HCT116 (cell line): ENCODE data around the gene CDCA3. TPM values are rescaled to one million over a fixed set of nuclear protein-coding genes. Genes with fewer than 3 reads are reported as not detected.

Experiments
- ATAC-seq: fragments of 200-7000 bp; cut with Tn5 transposase; 2 replicates; pipeline ENCODE4 v1.9.1; 2020; ENCODE audit warnings: mild to moderate bottlenecking, moderate library complexity
- BruUV-seq: library from RNA; stranded (reverse); fragments of 400-500 nt; replicated peaks from 2 replicates; lab custom pipeline; 2021; lab: Mats Ljungman, UMichigan
- CTCF ChIA-PET: fragments of 300-600 bp; sonication (Branson Sonifier 250); formaldehyde crosslinking; loops from one replicate; lab custom pipeline; 2021; ENCODE audit warnings: antibody characterized with exemption; lab: Charles Lee
- POLR2A ChIA-PET: fragments of 300-600, 350-600 bp; sonication (Branson Sonifier 250); formaldehyde crosslinking; loops from one replicate; lab custom pipeline; 2021; ENCODE audit warnings: antibody characterized with exemption; lab: Charles Lee
- RAD21 ChIA-PET, 2 experiments: fragments of 300-600 bp; sonication (Branson Sonifier 250); formaldehyde crosslinking; loops; one replicate each; lab custom pipeline; 2023; ENCODE audit warnings: low total read pairs in 2 of 2; ENCODE audit not compliant: uncharacterized antibody in 2 of 2, unreplicated experiment in 2 of 2, low non-redundant PET in 1 of 2; lab: Charles Lee
- DNase-seq: peaks from one replicate; pipeline ENCODE4 v3.0.0-alpha.2; 2010; ENCODE audit warnings: low read depth, low spot score
- H2AFZ ChIP-seq: fragments of 200-600 bp; shearing (Covaris generic), sonication (generic); 2 replicates; pipeline ENCODE4 v1.6.1; 2017; ENCODE audit warnings: low read depth, mixed run types, mixed read lengths, antibody characterized with exemption, low read length; ENCODE audit not compliant: poor library complexity, severe bottlenecking
- H3K27ac ChIP-seq: 2 replicates; pipeline ENCODE4 v1.5.1; 2012; ENCODE audit warnings: low read depth, low read length
- H3K27me3 ChIP-seq: fragments of 200-600 bp; sonication (generic); 2 replicates; pipeline ENCODE4 v1.6.1; 2016; ENCODE audit warnings: mixed run types, low read length, mixed read lengths; ENCODE audit not compliant: insufficient read depth
- H3K36me3 ChIP-seq, 2 experiments: fragments of 200-500 bp in 1 of 2; fragments of 200-600 bp in 1 of 2; sonication (Bioruptor generic) in 1 of 2; sonication (generic) in 1 of 2; 2 replicates each; pipeline versions ENCODE4 v1.5.1 to v1.6.1; 2014 to 2016; ENCODE audit warnings: low read length in 2 of 2, inconsistent platforms in 1 of 2, mixed read lengths in 1 of 2, mixed run types in 1 of 2; ENCODE audit not compliant: insufficient read depth in 2 of 2, control insufficient read depth in 1 of 2
- H3K4me1 ChIP-seq, 2 experiments: fragments of 200-600 bp in 1 of 2; sonication (generic) in 1 of 2; 2 replicates each; pipeline versions ENCODE4 v1.5.1 to v1.6.1; 2012 to 2017; ENCODE audit warnings: low read length in 2 of 2, inconsistent platforms in 1 of 2, mild to moderate bottlenecking in 1 of 2, mixed read lengths in 1 of 2, mixed run types in 1 of 2, moderate library complexity in 1 of 2; ENCODE audit not compliant: insufficient read depth in 2 of 2, control insufficient read depth in 1 of 2
- H3K4me2 ChIP-seq: fragments of 200-600 bp; sonication (generic); 2 replicates; pipeline ENCODE4 v1.6.1; 2017; ENCODE audit warnings: mixed run types, low read length, mixed read lengths
- H3K4me3 ChIP-seq, 2 experiments: fragments of 200-600 bp in 1 of 2; sonication (generic) in 1 of 2; replicated peaks in 1 of 2; 2 replicates each; pipeline ENCODE4 v1.5.1; 2011 to 2016; ENCODE audit warnings: low read length in 2 of 2, control low read depth in 1 of 2, low read depth in 1 of 2, mild to moderate bottlenecking in 1 of 2, mixed read lengths in 1 of 2, mixed run types in 1 of 2
- H3K79me2 ChIP-seq: fragments of 200-600 bp; sonication (generic); 2 replicates; pipeline ENCODE4 v1.6.1; 2017; ENCODE audit warnings: mild to moderate bottlenecking, mixed run types, low read length, moderate library complexity, mixed read lengths; ENCODE audit not compliant: insufficient read depth
- H3K9ac ChIP-seq: fragments of 200-600 bp; sonication (generic); 2 replicates; pipeline ENCODE4 v1.6.1; 2016; ENCODE audit warnings: low read length, mixed read lengths
- H3K9me2 ChIP-seq: fragments of 200-600 bp; sonication (generic), shearing (Covaris generic); 2 replicates; pipeline ENCODE4 v1.6.1; 2017; ENCODE audit warnings: mixed run types, mild to moderate bottlenecking, moderate library complexity; ENCODE audit not compliant: insufficient read depth
- H3K9me3 ChIP-seq, 2 experiments: fragments of 200-500 bp in 1 of 2; fragments of 200-600 bp in 1 of 2; sonication (Bioruptor generic) in 1 of 2; sonication (generic) in 1 of 2; 2 replicates each; pipeline ENCODE4 v1.6.1; 2014 to 2017; ENCODE audit warnings: low read length in 2 of 2, mixed read lengths in 2 of 2, inconsistent platforms in 1 of 2, low read depth in 1 of 2, mild to moderate bottlenecking in 1 of 2, mixed run types in 1 of 2, moderate library complexity in 1 of 2; ENCODE audit not compliant: control insufficient read depth in 1 of 2, insufficient read depth in 1 of 2
- H4K20me1 ChIP-seq: fragments of 200-600 bp; sonication (generic), shearing (Covaris generic); 2 replicates; pipeline ENCODE4 v1.6.1; 2017; ENCODE audit warnings: mixed run types, mild to moderate bottlenecking, moderate library complexity; ENCODE audit not compliant: insufficient read depth
- CBX3 ChIP-seq: IDR thresholded peaks from 2 replicates; pipeline ENCODE4 v1.6.1; 2012; ENCODE audit warnings: low read depth
- CEBPB ChIP-seq: IDR thresholded peaks from 2 replicates; pipeline ENCODE4 v1.6.1; 2012; ENCODE audit warnings: low read depth
- EGR1 ChIP-seq: IDR thresholded peaks from 2 replicates; pipeline ENCODE4 v1.6.1; 2012; ENCODE audit warnings: low read depth
- FOSL1 ChIP-seq: IDR thresholded peaks from 2 replicates; pipeline ENCODE4 v1.6.1; 2012; ENCODE audit warnings: low read depth
- JUND ChIP-seq: IDR thresholded peaks from 2 replicates; pipeline ENCODE4 v1.6.1; 2012
- POLR2A ChIP-seq: IDR thresholded peaks from 2 replicates; pipeline ENCODE4 v1.7.0; 2011; ENCODE audit warnings: borderline replicate concordance; ENCODE audit not compliant: insufficient read depth, insufficient read length; ENCODE audit errors: extremely low read depth
- POLR2AphosphoS5 ChIP-seq: IDR thresholded peaks from 2 replicates; pipeline ENCODE4 v1.6.1; 2011; ENCODE audit warnings: mild to moderate bottlenecking, low read depth, low read length, moderate library complexity
- RAD21 ChIP-seq: IDR thresholded peaks from 2 replicates; pipeline ENCODE4 v1.6.1; 2012; ENCODE audit warnings: low read depth, mild to moderate bottlenecking
- SIN3A ChIP-seq: IDR thresholded peaks from 2 replicates; pipeline ENCODE4 v1.6.1; 2012; ENCODE audit warnings: low read depth
- SRF ChIP-seq: IDR thresholded peaks from 2 replicates; pipeline ENCODE4 v1.6.1; 2012; ENCODE audit warnings: low read depth
- TCF7L2 ChIP-seq: IDR thresholded peaks from 2 replicates; pipeline ENCODE4 v1.7.0; 2011; ENCODE audit warnings: borderline replicate concordance, inconsistent platforms; ENCODE audit not compliant: insufficient read depth, insufficient read length; ENCODE audit errors: extremely low read depth
- YY1 ChIP-seq: IDR thresholded peaks from 2 replicates; pipeline ENCODE4 v1.6.1; 2011; ENCODE audit warnings: low read length, low read depth, moderate library complexity, mild to moderate bottlenecking; ENCODE audit not compliant: insufficient replicate concordance; ENCODE audit errors: extremely low read depth
- ZFX ChIP-seq: fragments of 450-650 bp; IDR thresholded peaks from 2 replicates; pipeline ENCODE4 v1.6.1; 2017
- ZNF274 ChIP-seq: fragments of 200-500 bp; sonication (Bioruptor generic); IDR thresholded peaks from 2 replicates; pipeline ENCODE4 v1.6.1; 2014; ENCODE audit warnings: mild to moderate bottlenecking, low read depth, low read length, inconsistent platforms
- intact Hi-C: fragments of 100-400 bp; cut with micrococcal nuclease; formaldehyde crosslinking; loops from 2 replicates; pipeline ENCODE4 v1.10.0; 2022
- total RNA-seq: library from RNA; stranded (reverse); gene quantifications from one replicate; pipeline ENCODE4 v1.2.1, GENCODE V29; 2021; ENCODE audit not compliant: unreplicated experiment
- TF ChIP-seq, protein P1 (sequence below), 3 experiments: fragments of 200-600 bp in 1 of 3; sonication (generic) in 1 of 3; IDR thresholded peaks in 2 of 3; conservative IDR thresholded peaks in 1 of 3; 2 replicates each; pipeline ENCODE4 v1.5.1; 2012 to 2017; ENCODE audit warnings: low read depth in 2 of 3, low read length in 2 of 3, antibody characterized with exemption in 1 of 3, borderline replicate concordance in 1 of 3, control low read depth in 1 of 3, mild to moderate bottlenecking in 1 of 3, mixed read lengths in 1 of 3, mixed run types in 1 of 3, moderate library complexity in 1 of 3; ENCODE audit not compliant: insufficient read depth in 1 of 3
- TF ChIP-seq, protein P2 (sequence below): IDR thresholded peaks from 2 replicates; pipeline ENCODE4 v1.6.1; 2012
- TF ChIP-seq, protein P3 (sequence below): IDR thresholded peaks from 2 replicates; pipeline ENCODE4 v1.6.1; 2012; ENCODE audit warnings: low read depth
- TF ChIP-seq, protein P4 (sequence below): IDR thresholded peaks from 2 replicates; pipeline ENCODE4 v1.6.1; 2012
- TF ChIP-seq, protein P5 (sequence below): IDR thresholded peaks from 2 replicates; pipeline ENCODE4 v1.6.1; 2011; ENCODE audit warnings: mild to moderate bottlenecking, low read length, moderate library complexity; ENCODE audit not compliant: insufficient replicate concordance; ENCODE audit errors: extremely low read depth

CDCA3 gene
- total RNA-seq, 1 experiment from 2014 or later, result 63.0 TPM

DNA sequence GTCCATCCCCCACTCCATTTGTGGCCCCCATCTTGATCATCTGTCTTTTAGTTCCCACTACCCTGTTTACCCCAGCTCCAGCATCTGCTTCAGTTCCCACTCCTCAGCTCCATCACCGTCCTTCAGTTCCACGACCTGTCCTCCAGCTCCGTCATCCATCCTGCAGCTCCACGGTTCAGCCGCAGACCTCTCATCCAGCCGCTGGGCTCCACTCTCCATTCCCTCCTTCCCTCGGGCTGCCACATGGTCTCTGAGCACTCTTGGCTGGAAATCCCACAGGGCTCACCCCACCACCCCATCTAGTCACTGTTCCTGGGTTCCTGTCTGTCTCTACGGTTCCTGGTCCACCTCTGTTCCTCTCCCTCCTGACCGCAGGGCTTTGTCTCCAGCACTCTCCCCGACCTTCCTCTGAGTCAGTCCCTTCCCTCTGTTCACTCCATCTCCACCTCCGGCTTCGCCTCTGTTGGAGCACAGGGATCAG is 26.1 kb downstream of the CDCA3 start:
- CTCF ChIA-PET, result interaction anchor here (0.6 to 2.8 kb wide), 4 partner anchors 27 to 254 kb away, joined by 3 to 10 read pairs (median 4); partner anchors contain the start of genes MLF2 and USP5
- intact Hi-C loops, result loop anchor here (1.0 kb wide), 2 partner anchors 72 to 90 kb away; partner anchors contain the start of gene MLF2
- no peaks in the 10 kb centered on the region for H3K9me2 ChIP-seq
- no peaks in the 10 kb centered on the region for H4K20me1 ChIP-seq
- no peak overlapping the region for H3K4me3 ChIP-seq
- no peak overlapping the region for H2AFZ ChIP-seq
- H3K27me3 ChIP-seq, result peaks cover 6% of the 10 kb centered on the region; the same call in 1 of the 2 replicates
- BruUV-seq, result no TSS peak
- TF ChIP-seq SRF, result no peak
- TF ChIP-seq RAD21, result no peak
- TF ChIP-seq TCF7L2, result no peak
- TF ChIP-seq POLR2A, result no peak
- no peak for TF ChIP-seq POLR2AphosphoS5
- no peak for TF ChIP-seq CBX3
- TF ChIP-seq, protein P1, sequence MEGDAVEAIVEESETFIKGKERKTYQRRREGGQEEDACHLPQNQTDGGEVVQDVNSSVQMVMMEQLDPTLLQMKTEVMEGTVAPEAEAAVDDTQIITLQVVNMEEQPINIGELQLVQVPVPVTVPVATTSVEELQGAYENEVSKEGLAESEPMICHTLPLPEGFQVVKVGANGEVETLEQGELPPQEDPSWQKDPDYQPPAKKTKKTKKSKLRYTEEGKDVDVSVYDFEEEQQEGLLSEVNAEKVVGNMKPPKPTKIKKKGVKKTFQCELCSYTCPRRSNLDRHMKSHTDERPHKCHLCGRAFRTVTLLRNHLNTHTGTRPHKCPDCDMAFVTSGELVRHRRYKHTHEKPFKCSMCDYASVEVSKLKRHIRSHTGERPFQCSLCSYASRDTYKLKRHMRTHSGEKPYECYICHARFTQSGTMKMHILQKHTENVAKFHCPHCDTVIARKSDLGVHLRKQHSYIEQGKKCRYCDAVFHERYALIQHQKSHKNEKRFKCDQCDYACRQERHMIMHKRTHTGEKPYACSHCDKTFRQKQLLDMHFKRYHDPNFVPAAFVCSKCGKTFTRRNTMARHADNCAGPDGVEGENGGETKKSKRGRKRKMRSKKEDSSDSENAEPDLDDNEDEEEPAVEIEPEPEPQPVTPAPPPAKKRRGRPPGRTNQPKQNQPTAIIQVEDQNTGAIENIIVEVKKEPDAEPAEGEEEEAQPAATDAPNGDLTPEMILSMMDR (IDR thresholded peaks at IDR 0.05 in 2 of 3, conservative IDR thresholded peaks at IDR 0.05 in 1 of 3; ENCODE audit: borderline replicate concordance in 1 of 3, insufficient read depth in 1 of 3, low read depth in 2 of 3, low read length in 2 of 3), result no peak
- TF ChIP-seq FOSL1, result no peak
- TF ChIP-seq, protein P2, sequence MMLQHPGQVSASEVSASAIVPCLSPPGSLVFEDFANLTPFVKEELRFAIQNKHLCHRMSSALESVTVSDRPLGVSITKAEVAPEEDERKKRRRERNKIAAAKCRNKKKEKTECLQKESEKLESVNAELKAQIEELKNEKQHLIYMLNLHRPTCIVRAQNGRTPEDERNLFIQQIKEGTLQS, result no peak
- TF ChIP-seq, protein P3, sequence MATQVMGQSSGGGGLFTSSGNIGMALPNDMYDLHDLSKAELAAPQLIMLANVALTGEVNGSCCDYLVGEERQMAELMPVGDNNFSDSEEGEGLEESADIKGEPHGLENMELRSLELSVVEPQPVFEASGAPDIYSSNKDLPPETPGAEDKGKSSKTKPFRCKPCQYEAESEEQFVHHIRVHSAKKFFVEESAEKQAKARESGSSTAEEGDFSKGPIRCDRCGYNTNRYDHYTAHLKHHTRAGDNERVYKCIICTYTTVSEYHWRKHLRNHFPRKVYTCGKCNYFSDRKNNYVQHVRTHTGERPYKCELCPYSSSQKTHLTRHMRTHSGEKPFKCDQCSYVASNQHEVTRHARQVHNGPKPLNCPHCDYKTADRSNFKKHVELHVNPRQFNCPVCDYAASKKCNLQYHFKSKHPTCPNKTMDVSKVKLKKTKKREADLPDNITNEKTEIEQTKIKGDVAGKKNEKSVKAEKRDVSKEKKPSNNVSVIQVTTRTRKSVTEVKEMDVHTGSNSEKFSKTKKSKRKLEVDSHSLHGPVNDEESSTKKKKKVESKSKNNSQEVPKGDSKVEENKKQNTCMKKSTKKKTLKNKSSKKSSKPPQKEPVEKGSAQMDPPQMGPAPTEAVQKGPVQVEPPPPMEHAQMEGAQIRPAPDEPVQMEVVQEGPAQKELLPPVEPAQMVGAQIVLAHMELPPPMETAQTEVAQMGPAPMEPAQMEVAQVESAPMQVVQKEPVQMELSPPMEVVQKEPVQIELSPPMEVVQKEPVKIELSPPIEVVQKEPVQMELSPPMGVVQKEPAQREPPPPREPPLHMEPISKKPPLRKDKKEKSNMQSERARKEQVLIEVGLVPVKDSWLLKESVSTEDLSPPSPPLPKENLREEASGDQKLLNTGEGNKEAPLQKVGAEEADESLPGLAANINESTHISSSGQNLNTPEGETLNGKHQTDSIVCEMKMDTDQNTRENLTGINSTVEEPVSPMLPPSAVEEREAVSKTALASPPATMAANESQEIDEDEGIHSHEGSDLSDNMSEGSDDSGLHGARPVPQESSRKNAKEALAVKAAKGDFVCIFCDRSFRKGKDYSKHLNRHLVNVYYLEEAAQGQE, result no peak
- no peak for TF ChIP-seq CEBPB
- no peak for TF ChIP-seq ZNF274
- no peak for TF ChIP-seq ZFX
- TF ChIP-seq, protein P4, sequence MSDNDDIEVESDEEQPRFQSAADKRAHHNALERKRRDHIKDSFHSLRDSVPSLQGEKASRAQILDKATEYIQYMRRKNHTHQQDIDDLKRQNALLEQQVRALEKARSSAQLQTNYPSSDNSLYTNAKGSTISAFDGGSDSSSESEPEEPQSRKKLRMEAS, result no peak
- no peak for TF ChIP-seq JUND
- no peak for TF ChIP-seq EGR1
- no peak for TF ChIP-seq YY1
- no peak for TF ChIP-seq SIN3A
- TF ChIP-seq, protein P5, sequence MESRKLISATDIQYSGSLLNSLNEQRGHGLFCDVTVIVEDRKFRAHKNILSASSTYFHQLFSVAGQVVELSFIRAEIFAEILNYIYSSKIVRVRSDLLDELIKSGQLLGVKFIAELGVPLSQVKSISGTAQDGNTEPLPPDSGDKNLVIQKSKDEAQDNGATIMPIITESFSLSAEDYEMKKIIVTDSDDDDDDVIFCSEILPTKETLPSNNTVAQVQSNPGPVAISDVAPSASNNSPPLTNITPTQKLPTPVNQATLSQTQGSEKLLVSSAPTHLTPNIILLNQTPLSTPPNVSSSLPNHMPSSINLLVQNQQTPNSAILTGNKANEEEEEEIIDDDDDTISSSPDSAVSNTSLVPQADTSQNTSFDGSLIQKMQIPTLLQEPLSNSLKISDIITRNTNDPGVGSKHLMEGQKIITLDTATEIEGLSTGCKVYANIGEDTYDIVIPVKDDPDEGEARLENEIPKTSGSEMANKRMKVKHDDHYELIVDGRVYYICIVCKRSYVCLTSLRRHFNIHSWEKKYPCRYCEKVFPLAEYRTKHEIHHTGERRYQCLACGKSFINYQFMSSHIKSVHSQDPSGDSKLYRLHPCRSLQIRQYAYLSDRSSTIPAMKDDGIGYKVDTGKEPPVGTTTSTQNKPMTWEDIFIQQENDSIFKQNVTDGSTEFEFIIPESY, result no peak
- TF ChIP-seq, all 23 proteins: peak for 0
- no peaks in the 10 kb centered on the region for H3K9me3 ChIP-seq
- H3K36me3 ChIP-seq, result peaks cover 0 to under 1% of the 10 kb centered on the region in 2 experiments; a peak in 1 of 4 replicates
- H3K79me2 ChIP-seq, result peaks cover 27% of the 10 kb centered on the region
- H3K27ac ChIP-seq, result no peak overlapping the region
- ATAC-seq, result no peak
- no peak for DNase-seq
- no peak overlapping the region for H3K4me2 ChIP-seq
- peaks cover 22 to 52% of the 10 kb centered on the region in 2 experiments for H3K4me1 ChIP-seq
- ChIA-PET RAD21 (no interaction called here), POLR2A (no interaction called here)
- no peak overlapping the region for H3K9ac ChIP-seq
